DND-41 (cell line): ENCODE results near the gene HIPK4.
"Not testable (repeated sequence)": the region's sequence is repeated elsewhere in the genome, so short reads cannot be mapped to it uniquely, and the experiment has no call there.

Experiments used
- ATAC-seq: fragments of 200-7000 bp; cut with Tn5 transposase; 3 replicates; pipeline ENCODE4 v1.9.1; 2021; ENCODE audit warnings: low read depth; ENCODE audit not compliant: insufficient read depth
- DNase-seq: peaks from one replicate; pipeline ENCODE4 v3.0.0-alpha.2; 2020
- H2AFZ ChIP-seq: 2 replicates; pipeline ENCODE4 v1.6.0; 2012; ENCODE audit warnings: low read depth, low read length
- H3K27ac ChIP-seq: 2 replicates; pipeline ENCODE4 v1.5.1; 2012; ENCODE audit warnings: low read length, inconsistent platforms
- H3K27me3 ChIP-seq: fragments of 200-600 bp; sonication (generic); 2 replicates; pipeline ENCODE4 v1.6.0; 2012; ENCODE audit warnings: low read length, mild to moderate bottlenecking, inconsistent platforms; ENCODE audit not compliant: insufficient read depth, poor library complexity
- H3K36me3 ChIP-seq: 2 replicates; pipeline ENCODE4 v1.5.1; 2012; ENCODE audit warnings: low read length, inconsistent platforms; ENCODE audit not compliant: insufficient read depth
- H3K4me1 ChIP-seq: 2 replicates; pipeline ENCODE4 v1.5.1; 2012; ENCODE audit warnings: mild to moderate bottlenecking, low read length; ENCODE audit not compliant: insufficient read depth
- H3K4me2 ChIP-seq: 2 replicates; pipeline ENCODE4 v1.6.0; 2012; ENCODE audit warnings: mild to moderate bottlenecking, moderate library complexity, low read length, inconsistent platforms; ENCODE audit not compliant: insufficient read depth
- H3K4me3 ChIP-seq, 2 experiments: fragments of 200-600 bp in 1 of 2; shearing (Covaris generic) in 1 of 2; 2 replicates each; pipeline ENCODE4 v1.5.1; 2012 to 2016; ENCODE audit warnings: inconsistent platforms in 2 of 2, low read length in 2 of 2, mild to moderate bottlenecking in 2 of 2, low read depth in 1 of 2, moderate library complexity in 1 of 2
- H3K79me2 ChIP-seq: 2 replicates; pipeline ENCODE4 v1.6.0; 2012; ENCODE audit warnings: low read length, inconsistent platforms; ENCODE audit not compliant: insufficient read depth
- H3K9ac ChIP-seq: 2 replicates; pipeline ENCODE4 v1.6.0; 2012; ENCODE audit warnings: low read depth, mild to moderate bottlenecking, inconsistent platforms, low read length, moderate library complexity
- H3K9me3 ChIP-seq: 2 replicates; pipeline ENCODE4 v1.5.1; 2012; ENCODE audit warnings: low read length, moderate library complexity, mild to moderate bottlenecking, inconsistent platforms; ENCODE audit not compliant: insufficient read depth, severe bottlenecking
- H4K20me1 ChIP-seq: 2 replicates; pipeline ENCODE4 v1.6.0; 2012; ENCODE audit warnings: low read length; ENCODE audit not compliant: insufficient read depth
- EZH2 ChIP-seq: IDR thresholded peaks from 3 replicates; pipeline ENCODE4 v1.6.1; 2012; ENCODE audit warnings: borderline replicate concordance, low read depth, mild to moderate bottlenecking, moderate library complexity, low read length, inconsistent platforms; ENCODE audit not compliant: severe bottlenecking
- TF ChIP-seq, protein P1 (sequence below): IDR thresholded peaks from 2 replicates; pipeline ENCODE4 v1.5.1; 2012; ENCODE audit warnings: borderline replicate concordance, low read length, moderate library complexity, mild to moderate bottlenecking; ENCODE audit not compliant: poor library complexity, severe bottlenecking; ENCODE audit errors: extremely low read depth

Gene HIPK4, protein sequence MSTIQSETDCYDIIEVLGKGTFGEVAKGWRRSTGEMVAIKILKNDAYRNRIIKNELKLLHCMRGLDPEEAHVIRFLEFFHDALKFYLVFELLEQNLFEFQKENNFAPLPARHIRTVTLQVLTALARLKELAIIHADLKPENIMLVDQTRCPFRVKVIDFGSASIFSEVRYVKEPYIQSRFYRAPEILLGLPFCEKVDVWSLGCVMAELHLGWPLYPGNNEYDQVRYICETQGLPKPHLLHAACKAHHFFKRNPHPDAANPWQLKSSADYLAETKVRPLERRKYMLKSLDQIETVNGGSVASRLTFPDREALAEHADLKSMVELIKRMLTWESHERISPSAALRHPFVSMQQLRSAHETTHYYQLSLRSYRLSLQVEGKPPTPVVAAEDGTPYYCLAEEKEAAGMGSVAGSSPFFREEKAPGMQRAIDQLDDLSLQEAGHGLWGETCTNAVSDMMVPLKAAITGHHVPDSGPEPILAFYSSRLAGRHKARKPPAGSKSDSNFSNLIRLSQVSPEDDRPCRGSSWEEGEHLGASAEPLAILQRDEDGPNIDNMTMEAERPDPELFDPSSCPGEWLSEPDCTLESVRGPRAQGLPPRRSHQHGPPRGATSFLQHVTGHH

DNA sequence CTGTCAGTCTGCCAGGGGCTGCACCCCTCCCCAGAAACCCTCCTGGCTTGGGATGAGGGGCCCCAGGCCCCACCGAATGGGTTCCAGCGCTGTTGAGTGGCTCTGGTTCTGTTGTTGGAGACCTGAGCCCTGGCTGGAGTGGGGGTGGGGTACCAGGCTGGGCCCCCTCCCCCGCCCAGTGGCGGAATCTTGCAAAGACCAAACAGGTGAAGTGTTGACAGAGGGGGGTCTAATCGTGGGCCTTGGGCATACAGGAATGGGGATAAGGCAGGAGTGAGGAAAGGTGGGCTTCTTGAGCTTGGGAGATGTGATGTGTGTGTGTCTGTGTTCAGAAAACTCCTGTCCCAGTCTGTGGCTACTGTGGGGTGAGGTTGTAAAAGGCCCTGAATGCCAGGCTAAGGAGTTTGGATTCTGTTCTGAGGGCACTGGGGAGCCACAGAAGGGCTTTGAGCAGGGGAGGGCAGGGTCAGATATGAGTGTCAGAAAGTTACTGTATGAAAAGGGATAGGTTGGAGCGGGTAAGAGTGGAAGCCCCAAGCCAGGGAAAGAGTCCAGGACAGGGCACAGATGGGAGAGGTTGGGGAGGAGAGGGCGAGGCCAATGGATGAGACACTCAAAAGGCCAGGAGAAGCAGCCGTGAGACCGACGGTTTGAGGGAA lies at the start of gene HIPK4:
Gene HIPK4 (minus strand): TSS at position 98 of the 659 bp plus-strand sequence. CDS start 279 bp downstream, outside the sequence.
- no peaks in the 10 kb centered on the region for H3K4me1 ChIP-seq
- ATAC-seq, result no peak
- H2AFZ ChIP-seq, result no peak within 1 kb of the TSS
- no peaks in the 10 kb centered on the region for H3K27me3 ChIP-seq
- DNase-seq, result no peak
- no peaks in the 10 kb centered on the region for H3K36me3 ChIP-seq
- H3K4me2 ChIP-seq, result no peak within 1 kb of the TSS
- H3K27ac ChIP-seq, result no peak within 1 kb of the TSS
- no peaks in the 10 kb centered on the region for H4K20me1 ChIP-seq
- H3K4me3 ChIP-seq, result no peak within 1 kb of the TSS
- no peak for TF ChIP-seq EZH2
- no peak within 1 kb of the TSS for H3K9ac ChIP-seq
- H3K9me3 ChIP-seq, result no peaks in the 10 kb centered on the region
- no peaks in the 10 kb centered on the region for H3K79me2 ChIP-seq

DNA sequence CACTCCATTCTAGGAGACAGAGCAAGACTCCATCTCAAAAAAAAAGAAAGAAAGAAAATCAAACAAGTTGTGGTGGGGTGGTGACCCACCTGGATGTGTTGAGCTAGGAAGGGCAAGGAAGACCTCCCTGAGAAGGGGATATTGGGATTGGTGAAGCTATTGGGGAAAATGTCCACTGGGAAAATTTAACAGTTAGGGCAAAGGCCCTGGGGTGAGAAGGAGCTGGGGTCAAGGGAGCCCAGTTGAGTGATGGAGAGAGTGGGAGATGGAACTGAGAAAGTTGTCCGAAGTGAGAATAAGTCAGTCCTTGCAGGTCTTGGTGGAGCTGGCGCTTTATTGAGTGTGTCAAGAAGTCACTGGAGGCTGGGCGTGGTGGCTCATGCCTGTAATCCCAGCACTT lies 48.3 kb upstream of the HIPK4 start:
- DNase-seq (no peak), ATAC-seq (no peak)
- peaks cover 14% of the 10 kb centered on the region for H3K79me2 ChIP-seq
- no peak overlapping the region for H2AFZ ChIP-seq
- H3K27ac ChIP-seq, result no peak overlapping the region
- no peaks in the 10 kb centered on the region for H3K27me3 ChIP-seq
- no peak overlapping the region for H3K9ac ChIP-seq
- TF ChIP-seq EZH2, result no peak
- TF ChIP-seq, protein P1, sequence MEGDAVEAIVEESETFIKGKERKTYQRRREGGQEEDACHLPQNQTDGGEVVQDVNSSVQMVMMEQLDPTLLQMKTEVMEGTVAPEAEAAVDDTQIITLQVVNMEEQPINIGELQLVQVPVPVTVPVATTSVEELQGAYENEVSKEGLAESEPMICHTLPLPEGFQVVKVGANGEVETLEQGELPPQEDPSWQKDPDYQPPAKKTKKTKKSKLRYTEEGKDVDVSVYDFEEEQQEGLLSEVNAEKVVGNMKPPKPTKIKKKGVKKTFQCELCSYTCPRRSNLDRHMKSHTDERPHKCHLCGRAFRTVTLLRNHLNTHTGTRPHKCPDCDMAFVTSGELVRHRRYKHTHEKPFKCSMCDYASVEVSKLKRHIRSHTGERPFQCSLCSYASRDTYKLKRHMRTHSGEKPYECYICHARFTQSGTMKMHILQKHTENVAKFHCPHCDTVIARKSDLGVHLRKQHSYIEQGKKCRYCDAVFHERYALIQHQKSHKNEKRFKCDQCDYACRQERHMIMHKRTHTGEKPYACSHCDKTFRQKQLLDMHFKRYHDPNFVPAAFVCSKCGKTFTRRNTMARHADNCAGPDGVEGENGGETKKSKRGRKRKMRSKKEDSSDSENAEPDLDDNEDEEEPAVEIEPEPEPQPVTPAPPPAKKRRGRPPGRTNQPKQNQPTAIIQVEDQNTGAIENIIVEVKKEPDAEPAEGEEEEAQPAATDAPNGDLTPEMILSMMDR, result no peak
- no peaks in the 10 kb centered on the region for H3K9me3 ChIP-seq
- H3K4me3 ChIP-seq, result no peak overlapping the region
- no peaks in the 10 kb centered on the region for H4K20me1 ChIP-seq
- H3K4me1 ChIP-seq, result peaks cover 23% of the 10 kb centered on the region
- no peak overlapping the region for H3K4me2 ChIP-seq
- H3K36me3 ChIP-seq, result peaks cover 13% of the 10 kb centered on the region

DNA sequence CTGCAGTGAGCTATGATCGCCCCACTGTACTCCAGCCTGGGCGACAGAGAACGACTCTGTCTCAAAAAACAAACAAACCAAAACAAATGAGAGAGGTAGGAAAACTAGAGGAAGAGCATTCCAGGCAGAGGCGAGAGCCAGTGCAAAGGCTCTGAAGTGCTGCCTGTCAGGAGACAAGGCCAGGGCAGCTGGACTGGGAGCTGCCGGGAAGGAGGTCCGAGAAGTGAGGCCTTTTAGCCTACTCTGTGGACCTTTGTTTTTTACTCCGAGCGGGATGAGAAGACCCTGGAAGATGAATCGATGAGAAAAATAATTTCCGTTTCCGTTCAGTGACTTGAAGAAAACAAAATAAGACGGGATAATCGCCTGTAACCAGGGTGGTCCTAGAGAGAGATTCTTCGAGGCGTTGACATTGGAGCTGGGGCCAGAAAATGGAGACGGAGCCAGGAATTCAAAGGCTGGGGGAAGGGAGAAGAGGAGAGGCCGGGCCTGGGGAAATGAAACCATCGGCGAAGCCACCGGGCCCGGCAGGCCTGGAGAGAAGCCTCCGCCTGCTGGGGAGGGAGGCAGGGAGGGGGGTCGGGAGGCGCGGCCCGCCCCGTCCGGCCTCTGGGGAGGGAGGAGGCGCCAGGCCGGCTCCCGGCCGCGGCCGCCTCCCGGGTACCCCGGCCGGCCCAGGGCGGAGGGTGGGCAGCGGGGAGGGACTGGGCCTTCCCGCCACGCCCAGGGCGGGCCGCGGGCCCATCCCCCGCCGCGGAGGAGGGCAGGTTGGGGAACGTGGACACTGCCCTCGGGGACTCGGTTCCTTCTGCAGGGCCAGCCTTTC lies 43.6 kb upstream of the HIPK4 start:
- Histone ChIP-seq H3K4me2 (peak overlapping the region; percentile 40), H3K4me3 (peak overlapping the region in 1 of 2 experiments; percentile 41; a peak in 2 of 4 replicates), H2AFZ (peak overlapping the region; percentile 69), H4K20me1 (no peaks in the 10 kb centered on the region), H3K9ac (peak overlapping the region; percentile 49), H3K27ac (peak overlapping the region; percentile 55), H3K36me3 (no peaks in the 10 kb centered on the region), H3K79me2 (no peaks in the 10 kb centered on the region), H3K4me1 (peaks cover 16% of the 10 kb centered on the region), H3K9me3 (no peaks in the 10 kb centered on the region), H3K27me3 (no peaks in the 10 kb centered on the region)
- DNase-seq, result peak; percentile 66
- no peak for TF ChIP-seq EZH2
- TF ChIP-seq, protein P1, result no peak
- ATAC-seq, result peak; percentile 93

DNA sequence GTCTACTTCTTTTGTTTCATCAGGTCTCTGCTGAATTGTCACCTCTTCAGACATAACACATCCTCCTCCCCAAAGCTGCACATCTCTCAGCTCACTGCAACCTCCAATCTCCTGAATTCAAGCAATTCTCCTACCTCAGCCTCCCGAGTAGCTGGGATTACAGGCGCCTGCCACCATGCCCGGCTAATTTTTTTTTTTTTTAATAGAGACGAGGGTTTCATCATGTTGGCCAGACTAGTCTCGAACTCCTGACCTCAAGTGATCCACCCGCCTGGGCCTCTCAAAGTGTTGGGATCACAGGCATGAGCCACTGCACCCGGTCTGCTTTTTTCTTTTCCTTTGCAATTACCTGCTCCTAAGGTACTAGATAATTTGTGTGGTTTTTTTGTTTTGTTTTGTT lies 42.8 kb upstream of the HIPK4 start:
- H4K20me1 ChIP-seq, H3K36me3 ChIP-seq, H3K4me3 ChIP-seq, H3K27ac ChIP-seq, H3K9me3 ChIP-seq, H3K79me2 ChIP-seq, ATAC-seq, DNase-seq, H2AFZ ChIP-seq, H3K27me3 ChIP-seq: not testable (repeated sequence)
- Histone ChIP-seq H3K4me1 (peaks cover 16% of the 10 kb centered on the region), H3K9ac (peak overlapping the region; percentile 49), H3K4me2 (peak overlapping the region; percentile 40; the same call in 1 of the 2 replicates)
